Transverse colon (tissue), 4 donors: ENCODE results near the gene NPPA. TPM values are rescaled to one million over a fixed set of nuclear protein-coding genes. Genes with fewer than 3 reads are reported as not detected.

Source experiments
- DNase-seq: peaks from one replicate; pipeline ENCODE4 v3.0.0-alpha.2; 2019
- H3K27ac ChIP-seq, 4 donors: fragments of 200-600 bp; sonication (generic); 2 replicates each; pipeline ENCODE4 v1.5.1; 2016 to 2018; ENCODE audit warnings: inconsistent platforms in 4 of 4
- H3K27me3 ChIP-seq: fragments of 200-600 bp; sonication (generic); 2 replicates; pipeline ENCODE4 v1.5.1; 2017; ENCODE audit warnings: inconsistent platforms
- H3K36me3 ChIP-seq, 4 donors: fragments of 200-600 bp; sonication (generic); 2 replicates each; pipeline ENCODE4 v1.5.1; 2017 to 2019; ENCODE audit warnings: inconsistent platforms in 4 of 4
- H3K4me1 ChIP-seq, 4 donors: fragments of 200-600 bp; sonication (generic); 2 replicates each; pipeline ENCODE4 v1.5.1; 2017 to 2020; ENCODE audit warnings: inconsistent platforms in 4 of 4
- H3K4me3 ChIP-seq, 4 donors: fragments of 200-600 bp; sonication (generic); 1 replicate in 1 of 4; 2 replicates in 3 of 4; pipeline versions ENCODE4 v1.5.1 to v1.6.1; 2017 to 2019; ENCODE audit warnings: inconsistent platforms in 4 of 4
- H3K9me3 ChIP-seq, 2 donors: fragments of 200-600 bp; sonication (generic); 2 replicates each; pipeline ENCODE4 v1.5.1; 2017 to 2019; ENCODE audit warnings: inconsistent platforms in 2 of 2
- CTCF ChIP-seq, 5 experiments: fragments of 200-600 bp in 3 of 5; fragments of 450-650 bp in 2 of 5; sonication (generic) in 3 of 5; IDR thresholded peaks; 1 replicate in 2 of 5; 2 replicates in 3 of 5; pipeline ENCODE4 v1.5.1; 2016 to 2017; ENCODE audit warnings: antibody characterized with exemption in 5 of 5, inconsistent platforms in 3 of 5, mild to moderate bottlenecking in 2 of 5, moderate library complexity in 1 of 5
- EP300 ChIP-seq: sonication (generic); formaldehyde crosslinking; IDR thresholded peaks from one replicate; pipeline ENCODE4 v1.6.1; 2017; ENCODE audit warnings: antibody characterized with exemption, low read depth
- POLR2A ChIP-seq: fragments of 450-650 bp; IDR thresholded peaks from one replicate; pipeline ENCODE4 v1.6.1; 2016; ENCODE audit warnings: antibody characterized with exemption, mild to moderate bottlenecking, moderate library complexity
- POLR2AphosphoS5 ChIP-seq, 3 donors: sonication (generic); formaldehyde crosslinking; IDR thresholded peaks; one replicate each; pipeline ENCODE4 v1.6.1; 2016; ENCODE audit warnings: antibody characterized with exemption in 3 of 3
- WGBS, 2 donors: methylation state at CpG; one replicate each; pipeline ENCODE4 v1.1.5; 2018; ENCODE audit warnings: low coverage in 1 of 2; 5-methylcytosine and 5-hydroxymethylcytosine counted together
- in situ Hi-C, 4 donors: fragments of 200-750 bp; cut with MboI; loops; one replicate each; pipeline versions ENCODE4 v1.15.0 to v1.15.1; 2017; ENCODE audit warnings: low sequenced_read_pairs in 3 of 4, low pct_ligation_motif_present in 1 of 4, low pct_unique_long_range_greater_than_20kb in 1 of 4
- intact Hi-C: fragments of 100-400 bp; cut with DNase I; formaldehyde crosslinking; loops from one replicate; pipeline ENCODE4 v1.15.1; 2023; ENCODE audit warnings: low total_unique reads
- total RNA-seq, 4 donors: library from RNA; depleted of rRNA; stranded (reverse); fragments of >200 nt; gene quantifications; one replicate each; pipeline ENCODE4 v1.1.0, GENCODE V29; 2016

Gene NPPA
- total RNA-seq, 4 donors from 2014 or later, result not detected

DNA sequence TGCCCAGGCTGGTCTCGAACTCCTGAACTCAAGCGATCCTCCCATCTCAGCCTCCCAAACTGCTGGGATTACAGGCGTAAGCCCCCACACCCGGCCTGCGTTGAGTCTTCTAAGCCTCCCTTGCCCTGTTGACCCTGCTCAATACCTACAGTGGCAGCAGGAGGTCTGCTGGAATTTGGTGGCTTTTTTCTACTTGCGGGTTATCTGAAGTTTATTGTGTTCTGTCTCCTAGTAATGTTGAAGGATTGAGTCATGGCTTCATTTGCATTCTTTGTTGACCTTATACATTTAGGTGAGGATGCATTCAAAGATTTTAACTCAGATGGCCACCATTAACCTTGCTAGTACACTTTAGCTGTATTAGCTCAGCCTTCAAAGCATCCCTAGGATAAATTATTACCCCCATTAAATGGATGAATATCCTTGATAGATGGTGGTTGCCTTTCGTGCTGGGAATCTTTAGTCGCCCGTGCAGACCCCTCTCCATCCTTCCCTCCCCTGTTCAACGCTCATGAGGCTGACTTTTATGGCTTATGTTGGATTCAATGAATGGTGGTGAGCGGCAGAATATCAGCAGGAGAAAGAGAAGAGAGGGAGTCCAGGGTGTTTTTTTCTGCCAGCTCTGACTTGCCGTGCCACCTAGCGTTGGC lies 20.9 kb upstream of the NPPA start:
- no peaks in the 10 kb centered on the region for H3K36me3 ChIP-seq
- intact Hi-C loops, result no loop called here

GRCh38 chr1:11862890-11863289 lies 15.3 kb upstream of the NPPA start:
- intact Hi-C loops, result no loop called here

More for the DNA sequence above, 20.9 kb upstream of the NPPA start:
- DNase-seq, result no peak
- no peak overlapping the region for H3K27ac ChIP-seq
- 74 to 75% methylated on average over 6 to 13 of the region's 13 CpGs for WGBS, 2 donors
- TF ChIP-seq CTCF (IDR thresholded peaks at IDR 0.05) (no peak), EP300 (no peak), POLR2A (no peak), POLR2AphosphoS5 (IDR thresholded peaks at IDR 0.05) (no peak)
- no peaks in the 10 kb centered on the region for H3K9me3 ChIP-seq
- in situ Hi-C loops, result no loop called here
- H3K27me3 ChIP-seq, result peaks cover 5% of the 10 kb centered on the region
- no peak overlapping the region for H3K4me3 ChIP-seq
- H3K4me1 ChIP-seq, result no peaks in the 10 kb centered on the region

GRCh38 chr1:11860587-11860986 lies 13.0 kb upstream of the NPPA start:
- Histone ChIP-seq H3K27ac (no peak overlapping the region), H3K4me1 (peaks cover 0 to 4% (median 0%) of the 10 kb centered on the region in 4 donors), H3K9me3 (no peaks in the 10 kb centered on the region), H3K4me3 (no peak overlapping the region), H3K27me3 (peaks cover 69% of the 10 kb centered on the region), H3K36me3 (no peaks in the 10 kb centered on the region)
- DNase-seq, result no peak
- in situ Hi-C loops (no loop called here), intact Hi-C loops (no loop called here)
- TF ChIP-seq POLR2A, result no peak
- 40 to 56% methylated on average over 1 of the region's 1 CpG for WGBS, 2 donors

More at GRCh38 chr1:11862890-11863289, 15.3 kb upstream of the NPPA start:
- Histone ChIP-seq H3K4me1 (peaks cover 0 to 4% (median 0%) of the 10 kb centered on the region in 4 donors), H3K4me3 (no peak overlapping the region), H3K27ac (no peak overlapping the region), H3K9me3 (no peaks in the 10 kb centered on the region), H3K36me3 (no peaks in the 10 kb centered on the region), H3K27me3 (peaks cover 50% of the 10 kb centered on the region)
- TF ChIP-seq POLR2A (no peak), POLR2AphosphoS5 (IDR thresholded peaks at IDR 0.05) (no peak), EP300 (no peak), CTCF (IDR thresholded peaks at IDR 0.05) (no peak)
- DNase-seq, result no peak
- 27 to 34% methylated on average over 5 to 6 of the region's 6 CpGs for WGBS, 2 donors
- in situ Hi-C loops, result no loop called here

DNA sequence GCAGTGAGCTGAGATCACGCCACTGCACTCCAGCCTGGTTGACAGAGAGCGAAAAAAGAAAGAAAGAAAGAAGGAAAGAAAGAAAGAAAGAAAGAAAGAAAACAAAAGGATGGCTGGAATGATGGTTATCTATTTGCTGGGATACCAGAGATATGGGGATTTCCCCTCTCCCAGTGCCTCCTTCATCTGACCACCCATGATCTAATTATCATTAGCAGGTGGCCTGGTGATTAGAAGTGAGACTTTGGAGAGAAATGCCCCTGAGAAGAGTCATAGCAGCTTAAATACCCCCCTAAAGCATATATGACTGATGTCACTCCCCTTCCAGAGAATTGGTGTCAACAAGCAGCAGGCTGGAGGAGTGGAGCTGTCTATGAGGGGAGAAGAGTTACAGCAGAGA lies 12.5 kb upstream of the NPPA start:
- H3K27me3 ChIP-seq, result peaks cover 70% of the 10 kb centered on the region
- 72% methylated on average over 2 of the region's 2 CpGs; no CpG with 5 or more reads in 1 of the 2 donors for WGBS, 2 donors

More for the DNA sequence above, 12.5 kb upstream of the NPPA start:
- no peaks in the 10 kb centered on the region for H3K9me3 ChIP-seq
- H3K27ac ChIP-seq, result no peak overlapping the region
- no peaks in the 10 kb centered on the region for H3K36me3 ChIP-seq
- H3K4me1 ChIP-seq, result peaks cover 0 to 4% (median 0%) of the 10 kb centered on the region in 4 donors
- intact Hi-C loops, result no loop called here
- DNase-seq, result no peak
- no peak overlapping the region for H3K4me3 ChIP-seq
- in situ Hi-C loops, result no loop called here
- TF ChIP-seq CTCF (IDR thresholded peaks at IDR 0.05) (no peak), POLR2A (no peak), POLR2AphosphoS5 (IDR thresholded peaks at IDR 0.05) (no peak)
